ENCODE measurements around the gene PACC1.
"Not testable (repeated sequence)": the region's sequence is repeated elsewhere in the genome, so short reads cannot be mapped to it uniquely, and the experiment has no call there.

Gene PACC1

DNA sequence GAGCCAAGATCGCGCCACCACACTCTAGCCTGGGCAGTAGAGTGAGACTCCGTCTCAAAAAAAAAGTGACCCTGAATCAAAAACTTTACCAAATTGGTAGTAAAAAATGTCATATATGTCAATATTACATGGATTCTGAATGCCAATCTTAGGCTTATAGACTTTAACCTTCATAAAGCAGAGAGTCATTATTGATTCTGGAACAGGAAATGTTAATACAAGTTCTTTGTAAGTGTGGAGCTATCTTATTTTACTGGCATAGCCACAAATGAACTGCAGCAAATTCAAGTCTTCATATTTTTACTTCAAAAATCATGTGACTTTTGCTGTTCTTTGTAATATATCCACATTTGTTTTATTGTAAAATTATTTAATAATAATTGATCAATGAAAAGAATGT, 88.1 kb downstream of the PACC1 start:
- DNase-seq (ENCODE audit: low read depth): no peak

DNA sequence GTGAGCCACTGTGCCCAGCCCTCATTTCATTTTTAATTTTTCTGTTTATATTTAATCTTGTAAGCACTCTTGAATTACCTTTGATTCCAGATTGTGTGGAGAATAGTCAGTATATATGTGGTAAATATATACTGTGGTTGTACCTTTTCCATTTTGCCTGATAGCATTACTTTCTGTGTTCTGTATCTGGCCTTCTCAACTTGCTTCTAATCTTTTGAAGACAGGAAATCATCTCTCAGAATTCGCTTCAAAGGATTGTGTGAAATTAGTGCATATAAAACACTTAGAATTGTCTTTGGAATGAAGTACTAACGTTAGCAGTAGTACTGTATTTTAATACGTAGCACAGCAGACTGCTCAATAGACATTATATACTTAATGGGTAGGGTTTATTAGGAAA, 91.6 kb downstream of the PACC1 start:
- DNase-seq (ENCODE audit: low read depth): no peak

DNA sequence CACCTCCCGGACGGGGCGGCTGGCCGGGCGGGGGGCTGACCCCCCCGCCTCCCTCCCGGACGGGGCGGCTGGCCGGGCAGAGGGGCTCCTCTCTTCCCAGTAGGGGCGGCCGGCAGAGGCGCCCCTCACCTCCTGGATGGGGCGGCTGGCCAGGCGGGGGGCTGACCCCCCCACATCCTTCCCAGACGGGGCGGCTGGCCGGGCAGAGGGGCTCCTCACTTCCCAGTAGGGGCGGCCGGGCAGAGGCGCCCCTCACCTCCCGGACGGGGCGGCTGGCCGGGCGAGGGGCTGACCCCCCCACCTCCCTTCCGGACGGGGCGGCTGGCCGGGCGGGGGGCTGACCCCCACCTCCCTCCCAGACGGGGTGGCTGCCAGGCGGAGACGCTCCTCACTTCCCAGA, 93.7 kb downstream of the PACC1 start:
- not testable (repeated sequence) for DNase-seq (ENCODE audit: low read depth)

GRCh38 chr1:212317916-212318315, 96.8 kb downstream of the PACC1 start:
- DNase-seq (ENCODE audit: low read depth): no peak

DNA sequence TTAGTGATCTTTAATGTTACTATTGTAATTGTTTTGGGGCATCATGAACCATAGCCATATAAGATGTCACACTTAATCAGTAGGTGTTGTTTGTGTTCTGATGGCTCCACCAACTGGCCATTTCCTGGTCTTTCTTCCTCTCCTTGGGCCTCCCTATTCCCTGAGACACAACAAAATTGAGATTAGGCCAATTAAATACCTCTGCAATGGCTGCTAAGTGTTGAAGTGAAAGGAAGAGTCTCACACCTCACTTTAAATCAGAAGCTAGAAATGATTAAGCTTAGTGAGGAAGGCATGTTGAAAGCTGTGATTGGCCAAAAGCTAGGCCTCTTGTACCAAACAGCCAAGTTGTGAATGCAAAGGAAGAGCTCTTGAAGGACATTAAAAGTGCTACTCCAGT, 98.8 kb downstream of the PACC1 start:
- no peak for DNase-seq (ENCODE audit: low read depth)

DNA sequence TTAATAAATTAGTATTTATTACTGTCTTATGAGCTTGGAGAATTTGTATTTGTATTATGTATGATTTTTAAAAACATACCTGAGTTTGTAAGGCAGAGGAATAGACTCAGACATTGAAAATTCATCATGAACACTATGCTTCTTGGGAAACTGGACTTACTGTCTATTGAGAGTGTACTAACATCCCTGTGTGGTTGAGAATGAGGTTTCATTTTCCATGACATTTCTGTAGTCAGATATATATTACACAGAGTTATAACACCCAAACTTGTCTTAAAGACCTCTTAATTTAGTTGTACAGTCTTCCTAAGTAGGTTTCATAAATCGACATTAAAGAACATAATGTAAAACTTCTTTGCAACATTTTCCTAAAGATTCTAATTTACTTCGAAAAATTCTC, 99.5 kb downstream of the PACC1 start:
- no peak for DNase-seq (ENCODE audit: low read depth)

Measured in activated gamma-delta T cell treated with anti-CD3 and anti-CD28 coated beads, Interleukin-2, amount 50 U/mL, for 16 hours (primary cell).